Natural killer cell (primary cell): Measurements from ENCODE around the gene GLP2R. TPM values are rescaled to one million over a fixed set of nuclear protein-coding genes. Genes with fewer than 3 reads are reported as not detected.

Experiments used
- ATAC-seq, 3 donors: fragments of 150-1000 bp in 2 of 3; fragments of 200-7000 bp in 1 of 3; cut with Tn5 transposase; 1 replicate in 1 of 3; 2 replicates in 2 of 3; pipeline ENCODE4 v1.10.0; 2021; ENCODE audit warnings: mild to moderate bottlenecking in 2 of 3, moderate library complexity in 2 of 3
- DNase-seq, 2 donors: peaks; one replicate each; pipeline versions ENCODE4 v3.0.0 to v3.0.0-alpha.2; 2013 to 2021; ENCODE audit warnings: mixed read lengths in 1 of 2
- H3K27ac ChIP-seq: one replicate; pipeline ENCODE4 v1.5.1; 2013; ENCODE audit warnings: mild to moderate bottlenecking, low read length
- H3K27me3 ChIP-seq: one replicate; pipeline ENCODE4 v1.6.1; 2013; ENCODE audit warnings: low read length; ENCODE audit not compliant: control insufficient read depth, insufficient read depth
- H3K36me3 ChIP-seq: one replicate; pipeline ENCODE4 v1.6.1; 2013; ENCODE audit warnings: low read length; ENCODE audit not compliant: control insufficient read depth, insufficient read depth
- H3K4me1 ChIP-seq: one replicate; pipeline ENCODE4 v1.6.1; 2013; ENCODE audit warnings: low read length; ENCODE audit not compliant: control insufficient read depth, insufficient read depth
- H3K4me3 ChIP-seq: one replicate; pipeline ENCODE4 v1.5.1; 2013; ENCODE audit warnings: low read length
- H3K9me3 ChIP-seq: one replicate; pipeline ENCODE4 v1.6.1; 2013; ENCODE audit warnings: low read length; ENCODE audit not compliant: control insufficient read depth, insufficient read depth
- H3K27ac Mint-ChIP-seq, 2 donors: one replicate each; pipeline ENCODE4 v1.8.0; 2022; ENCODE audit warnings: mild to moderate bottlenecking in 2 of 2, mixed read lengths in 2 of 2, moderate library complexity in 1 of 2
- H3K27me3 Mint-ChIP-seq, 2 donors: one replicate each; pipeline ENCODE4 v1.8.0; 2022; ENCODE audit warnings: low read depth in 2 of 2, mixed read lengths in 2 of 2
- H3K36me3 Mint-ChIP-seq: one replicate; pipeline ENCODE4 v1.8.0; 2022; ENCODE audit warnings: mixed read lengths
- H3K4me1 Mint-ChIP-seq, 2 donors: one replicate each; pipeline ENCODE4 v1.8.0; 2022; ENCODE audit warnings: mixed read lengths in 2 of 2
- H3K4me3 Mint-ChIP-seq: one replicate; pipeline ENCODE4 v1.8.0; 2022; ENCODE audit warnings: mild to moderate bottlenecking, moderate library complexity, mixed read lengths
- H3K9me3 Mint-ChIP-seq, 2 donors: one replicate each; pipeline ENCODE4 v1.8.0; 2022; ENCODE audit warnings: mixed read lengths in 2 of 2
- WGBS: methylation state at CpG from one replicate; pipeline ENCODE4 v1.1.7; 2013; ENCODE audit warnings: missing lambda C conversion rate; ENCODE audit not compliant: insufficient coverage; 5-methylcytosine and 5-hydroxymethylcytosine counted together
- intact Hi-C: fragments of 100-400 bp; cut with micrococcal nuclease; formaldehyde crosslinking; loops from one replicate; pipeline ENCODE4 v1.14.2; 2022
- total RNA-seq, 4 donors: library from RNA; stranded (reverse); fragments of 120-200 nt in 1 of 4; gene quantifications; one replicate each; pipeline versions ENCODE4 v1.2.3 to v1.2.4, GENCODE V29; 2013 to 2022
- TF ChIP-seq, protein P1 (sequence below): fragments of 200-600 bp; IDR thresholded peaks from one replicate; pipeline ENCODE4 v1.8.0; 2022; ENCODE audit warnings: antibody characterized with exemption

Gene GLP2R
- total RNA-seq, 3 donors from 2014 or later (not counting 1 experiment from before 2014, with no cell fraction given), result not detected

DNA sequence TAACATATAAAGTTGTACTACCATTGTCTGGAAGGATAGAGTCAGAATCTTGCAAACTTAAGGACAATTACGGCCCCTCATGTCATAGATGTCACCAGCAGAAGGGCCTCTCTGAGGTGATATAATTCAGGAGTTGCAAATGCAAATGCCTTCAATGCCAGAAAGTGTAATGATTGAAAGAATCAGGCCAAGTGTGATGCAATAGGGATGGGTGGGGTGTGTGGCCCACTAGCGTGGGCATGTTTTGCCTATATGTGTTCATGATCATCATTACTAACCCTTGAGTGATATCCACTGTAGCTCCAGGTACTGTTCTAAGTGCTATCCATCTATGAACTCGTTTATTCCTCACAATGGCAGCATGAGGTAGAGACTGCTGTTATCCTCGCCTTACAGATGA is 35.4 kb upstream of the GLP2R start:
- ATAC-seq (no peak), DNase-seq (no peak)
- intact Hi-C loops, result no loop called here
- Histone ChIP-seq H3K36me3 (no peaks in the 10 kb centered on the region), H3K4me1 (no peaks in the 10 kb centered on the region), H3K27ac (no peak overlapping the region), H3K27me3 (no peaks in the 10 kb centered on the region), H3K9me3 (no peaks in the 10 kb centered on the region), H3K4me3 (no peak overlapping the region)
- Mint-ChIP-seq H3K36me3 (no peaks in the 10 kb centered on the region), H3K9me3 (no peaks in the 10 kb centered on the region), H3K4me3 (no peak overlapping the region), H3K27ac (no peak overlapping the region), H3K27me3 (peaks cover 0 to 1% of the 10 kb centered on the region in 2 donors), H3K4me1 (no peaks in the 10 kb centered on the region)
- WGBS, result 81% methylated on average over 4 of the region's 4 CpGs
- TF ChIP-seq, protein P1, sequence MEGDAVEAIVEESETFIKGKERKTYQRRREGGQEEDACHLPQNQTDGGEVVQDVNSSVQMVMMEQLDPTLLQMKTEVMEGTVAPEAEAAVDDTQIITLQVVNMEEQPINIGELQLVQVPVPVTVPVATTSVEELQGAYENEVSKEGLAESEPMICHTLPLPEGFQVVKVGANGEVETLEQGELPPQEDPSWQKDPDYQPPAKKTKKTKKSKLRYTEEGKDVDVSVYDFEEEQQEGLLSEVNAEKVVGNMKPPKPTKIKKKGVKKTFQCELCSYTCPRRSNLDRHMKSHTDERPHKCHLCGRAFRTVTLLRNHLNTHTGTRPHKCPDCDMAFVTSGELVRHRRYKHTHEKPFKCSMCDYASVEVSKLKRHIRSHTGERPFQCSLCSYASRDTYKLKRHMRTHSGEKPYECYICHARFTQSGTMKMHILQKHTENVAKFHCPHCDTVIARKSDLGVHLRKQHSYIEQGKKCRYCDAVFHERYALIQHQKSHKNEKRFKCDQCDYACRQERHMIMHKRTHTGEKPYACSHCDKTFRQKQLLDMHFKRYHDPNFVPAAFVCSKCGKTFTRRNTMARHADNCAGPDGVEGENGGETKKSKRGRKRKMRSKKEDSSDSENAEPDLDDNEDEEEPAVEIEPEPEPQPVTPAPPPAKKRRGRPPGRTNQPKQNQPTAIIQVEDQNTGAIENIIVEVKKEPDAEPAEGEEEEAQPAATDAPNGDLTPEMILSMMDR, result no peak

DNA sequence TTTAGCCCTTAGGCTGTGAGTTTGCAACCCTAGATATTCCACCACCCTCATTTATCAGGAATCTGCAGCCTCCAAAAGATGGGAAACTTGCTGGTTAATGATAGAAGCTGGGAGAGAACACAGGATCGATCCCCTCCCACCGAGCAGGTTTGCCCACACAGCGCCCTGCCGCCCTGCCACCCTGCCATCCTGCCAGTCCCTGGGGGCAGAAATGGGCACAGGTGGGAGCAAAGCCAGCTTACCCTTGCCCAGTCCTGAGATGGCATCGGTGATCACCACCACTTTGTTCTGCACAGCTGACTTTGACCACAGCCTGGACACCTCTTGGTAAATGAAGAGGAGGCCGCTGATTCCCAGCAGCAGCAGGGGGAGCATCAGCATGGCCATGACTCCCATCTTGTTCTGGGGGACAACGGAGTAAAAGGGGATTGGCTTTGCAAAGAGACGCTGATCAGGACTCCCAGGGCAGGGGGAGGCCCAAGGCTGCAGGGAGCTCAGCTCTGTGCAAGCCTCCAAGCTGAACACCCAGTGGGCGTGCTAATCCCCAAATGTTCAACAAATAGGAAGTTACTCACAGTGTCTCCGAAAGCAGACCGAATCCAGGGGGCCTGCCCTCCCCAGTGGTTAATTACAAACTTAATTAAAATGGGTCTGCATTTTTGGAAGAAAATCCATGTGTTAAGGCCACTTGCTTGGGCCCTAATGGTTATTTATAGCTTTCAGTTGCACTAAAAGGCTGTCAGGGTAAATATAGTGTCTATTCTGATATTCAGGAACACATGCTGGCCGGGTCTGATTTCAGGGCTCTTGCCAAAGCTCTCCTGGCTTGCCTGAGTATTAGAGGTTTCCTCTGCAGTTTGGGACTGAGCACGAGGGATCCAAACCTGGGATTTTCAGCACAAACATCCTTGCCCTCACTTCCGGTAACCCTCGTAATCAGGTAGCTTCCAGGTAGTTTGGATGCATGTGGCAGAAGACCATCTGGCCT is 34.5 kb upstream of the GLP2R start, which contains the start of gene DHRS7C:
Gene DHRS7C, minus strand, starts transcription at position 704 of the 988 bp plus-strand sequence. Its CDS starts 308 bp downstream, at position 396.
- ATAC-seq, result no peak

GRCh38 chr17:9792181-9792840 is 33.4 kb upstream of the GLP2R start:
- H3K27me3 ChIP-seq, result no peaks in the 10 kb centered on the region
- no peaks in the 10 kb centered on the region for H3K9me3 Mint-ChIP-seq
- no peaks in the 10 kb centered on the region for H3K36me3 Mint-ChIP-seq
- no peak overlapping the region for H3K4me3 Mint-ChIP-seq
- H3K27me3 Mint-ChIP-seq, result peaks cover 0 to 4% of the 10 kb centered on the region in 2 donors
- H3K27ac ChIP-seq, result no peak overlapping the region
- H3K27ac Mint-ChIP-seq, result no peak overlapping the region
- H3K4me1 Mint-ChIP-seq, result no peaks in the 10 kb centered on the region
- H3K9me3 ChIP-seq, result no peaks in the 10 kb centered on the region
- DNase-seq, result no peak
- no peaks in the 10 kb centered on the region for H3K4me1 ChIP-seq
- 99% methylated on average over 13 of the region's 15 CpGs for WGBS
- TF ChIP-seq, protein P1, result no peak
- H3K4me3 ChIP-seq, result no peak overlapping the region
- intact Hi-C loops, result no loop called here
- no peaks in the 10 kb centered on the region for H3K36me3 ChIP-seq
- no peak for ATAC-seq

More for the DNA sequence above, 34.5 kb upstream of the GLP2R start, which contains the start of gene DHRS7C:
- Histone ChIP-seq H3K27ac (no peak within 1 kb of the TSS), H3K27me3 (no peaks in the 10 kb centered on the region), H3K4me1 (no peaks in the 10 kb centered on the region), H3K36me3 (no peaks in the 10 kb centered on the region), H3K4me3 (no peak within 1 kb of the TSS), H3K9me3 (no peaks in the 10 kb centered on the region)
- no peak within 1 kb of the TSS for H3K4me3 Mint-ChIP-seq
- TF ChIP-seq, protein P1, result no peak
- no peaks in the 10 kb centered on the region for H3K4me1 Mint-ChIP-seq
- no peaks in the 10 kb centered on the region for H3K9me3 Mint-ChIP-seq
- WGBS, result 89% methylated on average over 15 of the region's 15 CpGs
- peaks cover 0 to under 1% of the 10 kb centered on the region in 2 donors for H3K27me3 Mint-ChIP-seq
- intact Hi-C loops, result no loop called here
- H3K27ac Mint-ChIP-seq, result no peak within 1 kb of the TSS
- H3K36me3 Mint-ChIP-seq, result no peaks in the 10 kb centered on the region
- no peak for DNase-seq
